BJ (cell line): ENCODE measurements around the gene SLC22A23. TPM values are rescaled to one million over a fixed set of nuclear protein-coding genes. Genes with fewer than 3 reads are reported as not detected.

ENCODE experiments used
- CTCF ChIA-PET: fragments of 350-600 bp; formaldehyde crosslinking; extraction: SDS; loops from one replicate; lab custom pipeline; 2021; ENCODE audit warnings: antibody characterized with exemption, inconsistent platforms; lab: Yijun Ruan, JAX
- POLR2A ChIA-PET: fragments of 300-600 bp; sonication (Branson Sonifier 250); formaldehyde crosslinking; extraction: SDS; loops from one replicate; lab custom pipeline; 2021; ENCODE audit warnings: antibody characterized with exemption; lab: Charles Lee
- DNase-seq: peaks from one replicate; pipeline ENCODE4 v3.0.0-alpha.2; 2011; ENCODE audit warnings: low read depth
- H3K27me3 ChIP-seq: 2 replicates; pipeline ENCODE4 v1.6.0; 2011; ENCODE audit warnings: low read length; ENCODE audit not compliant: control insufficient read depth, insufficient read depth
- H3K36me3 ChIP-seq: 2 replicates; pipeline ENCODE4 v1.5.1; 2011; ENCODE audit warnings: low read length; ENCODE audit not compliant: control insufficient read depth, insufficient read depth
- H3K4me3 ChIP-seq: 2 replicates; pipeline ENCODE4 v1.5.1; 2011; ENCODE audit warnings: low read depth, mild to moderate bottlenecking, control low read depth, low read length
- polyA plus RNA-seq: library from polyadenylated mRNA; depleted of rRNA; stranded (reverse); fragments of >200 nt; gene quantifications from 2 replicates; pipeline ENCODE4 v1.2.3, GENCODE V29; 2011
- TF ChIP-seq, protein P1 (sequence below): IDR thresholded peaks from 2 replicates; pipeline ENCODE4 v1.5.1; 2011; ENCODE audit warnings: low read depth, mild to moderate bottlenecking, control low read depth, inconsistent platforms, low read length, moderate library complexity; ENCODE audit not compliant: insufficient read depth

The SLC22A23 gene
- polyA plus RNA-seq, 1 experiment, result 0.44 TPM

DNA sequence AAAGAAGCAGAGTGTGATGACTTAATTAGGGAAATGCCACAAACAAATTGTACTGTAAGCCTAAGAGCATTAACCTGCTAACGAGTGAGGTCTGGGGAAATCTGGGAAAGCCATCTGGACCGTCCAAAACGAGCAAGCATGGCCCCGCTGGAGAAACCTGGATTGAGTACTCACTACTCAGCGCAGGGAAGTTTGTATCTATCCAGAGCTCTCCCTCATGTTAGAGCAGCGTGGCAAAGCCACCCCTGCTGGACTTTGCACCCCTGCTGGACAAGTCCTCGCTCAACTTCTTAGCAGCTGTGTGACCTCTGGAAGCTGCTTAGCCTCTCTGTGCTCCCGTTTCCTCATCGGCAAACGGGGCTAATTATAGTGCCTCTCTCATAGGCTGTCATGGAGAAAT is 160.8 kb downstream of the SLC22A23 start:
- ChIA-PET POLR2A (interaction anchor here (0.6 kb wide), 2 partner anchors 326 to 354 kb away, joined by 3 to 5 read pairs; no protein-coding TSS in a partner anchor), CTCF (interaction anchor here (0.8 to 1.4 kb wide), 2 partner anchors 14 to 24 kb away, joined by 3 to 4 read pairs; no protein-coding TSS in a partner anchor)
- H3K36me3 ChIP-seq, result no peaks in the 10 kb centered on the region
- DNase-seq, result no peak
- no peak overlapping the region for H3K4me3 ChIP-seq
- H3K27me3 ChIP-seq, result peaks cover 5% of the 10 kb centered on the region
- TF ChIP-seq, protein P1, sequence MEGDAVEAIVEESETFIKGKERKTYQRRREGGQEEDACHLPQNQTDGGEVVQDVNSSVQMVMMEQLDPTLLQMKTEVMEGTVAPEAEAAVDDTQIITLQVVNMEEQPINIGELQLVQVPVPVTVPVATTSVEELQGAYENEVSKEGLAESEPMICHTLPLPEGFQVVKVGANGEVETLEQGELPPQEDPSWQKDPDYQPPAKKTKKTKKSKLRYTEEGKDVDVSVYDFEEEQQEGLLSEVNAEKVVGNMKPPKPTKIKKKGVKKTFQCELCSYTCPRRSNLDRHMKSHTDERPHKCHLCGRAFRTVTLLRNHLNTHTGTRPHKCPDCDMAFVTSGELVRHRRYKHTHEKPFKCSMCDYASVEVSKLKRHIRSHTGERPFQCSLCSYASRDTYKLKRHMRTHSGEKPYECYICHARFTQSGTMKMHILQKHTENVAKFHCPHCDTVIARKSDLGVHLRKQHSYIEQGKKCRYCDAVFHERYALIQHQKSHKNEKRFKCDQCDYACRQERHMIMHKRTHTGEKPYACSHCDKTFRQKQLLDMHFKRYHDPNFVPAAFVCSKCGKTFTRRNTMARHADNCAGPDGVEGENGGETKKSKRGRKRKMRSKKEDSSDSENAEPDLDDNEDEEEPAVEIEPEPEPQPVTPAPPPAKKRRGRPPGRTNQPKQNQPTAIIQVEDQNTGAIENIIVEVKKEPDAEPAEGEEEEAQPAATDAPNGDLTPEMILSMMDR, result no peak

DNA sequence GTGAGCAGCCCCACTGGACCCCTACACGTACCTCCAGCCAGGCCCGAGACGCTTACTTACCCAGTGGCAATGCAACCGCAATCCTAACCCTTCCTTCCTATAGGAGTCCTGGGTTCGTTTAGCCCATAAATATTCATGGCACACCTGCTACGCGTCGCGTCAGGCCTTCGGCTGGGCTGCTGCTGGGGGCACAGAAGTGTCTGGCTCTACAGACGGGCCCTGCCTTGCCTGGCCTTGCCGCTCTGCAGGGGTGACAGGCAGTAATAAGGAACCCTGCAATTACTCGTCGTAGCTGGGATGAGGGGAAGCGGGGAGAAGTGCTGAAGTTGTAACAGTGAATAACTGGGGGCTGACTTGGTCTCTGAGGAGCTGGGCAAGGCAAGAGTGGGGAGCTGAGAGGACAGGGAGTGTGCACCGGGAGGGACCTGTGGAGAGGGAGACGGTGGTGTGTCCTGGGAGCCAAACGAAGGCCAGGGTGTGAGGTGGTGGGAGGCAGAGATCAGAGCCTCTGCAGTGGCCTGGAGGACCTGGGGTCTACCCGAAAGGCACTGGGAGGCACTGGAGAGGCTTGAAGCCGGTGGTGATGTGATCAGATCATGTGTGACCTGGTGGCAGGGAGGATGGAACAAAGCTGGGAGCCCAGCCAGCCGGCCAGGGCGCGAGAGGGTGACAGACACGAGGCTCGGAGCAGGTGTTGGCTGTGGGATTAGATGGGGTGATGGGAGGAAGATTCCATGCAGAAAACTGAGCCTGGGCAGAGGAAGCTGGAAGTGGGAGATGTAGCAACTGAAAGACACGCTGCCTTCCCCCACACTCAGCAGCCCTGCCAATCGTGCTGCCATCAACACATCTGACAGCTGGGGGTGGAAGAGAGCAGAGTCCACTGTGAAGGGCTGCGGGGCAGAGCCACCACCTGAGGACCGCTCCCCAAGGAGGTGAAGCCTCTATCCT is 161.7 kb downstream of the SLC22A23 start:
- Histone ChIP-seq H3K27me3 (peaks cover 6% of the 10 kb centered on the region), H3K4me3 (no peak overlapping the region), H3K36me3 (no peaks in the 10 kb centered on the region)
- TF ChIP-seq, protein P1, result no peak
- DNase-seq, result no peak
- POLR2A ChIA-PET, result interaction anchor here (0.6 kb wide), 1 partner anchor 326 kb away, joined by 5 read pairs; no protein-coding TSS in a partner anchor
- CTCF ChIA-PET, result interaction anchor here (0.8 to 1.4 kb wide), 2 partner anchors 13 to 23 kb away, joined by 3 to 4 read pairs; no protein-coding TSS in a partner anchor

DNA sequence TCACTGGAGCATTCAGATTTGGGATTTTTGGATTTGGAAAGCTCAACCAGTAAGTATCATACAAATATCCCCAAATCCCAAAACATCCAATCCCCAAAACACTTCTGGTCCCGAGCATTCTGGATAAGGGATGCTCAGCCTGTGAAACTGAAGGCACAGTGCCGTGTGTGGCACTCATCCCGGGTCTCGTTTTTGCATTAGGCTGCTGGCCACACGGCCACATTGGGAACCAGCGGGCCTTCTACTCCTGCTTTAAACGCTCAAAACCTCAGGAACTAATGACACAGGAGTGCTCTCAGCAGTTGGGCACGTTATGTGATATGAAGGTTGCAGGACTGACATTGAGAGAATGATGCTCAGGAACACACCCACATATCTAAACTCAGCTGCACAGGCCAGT is 162.5 kb downstream of the SLC22A23 start:
- TF ChIP-seq, protein P1, result no peak
- no peaks in the 10 kb centered on the region for H3K36me3 ChIP-seq
- ChIA-PET POLR2A (no interaction called here), CTCF (no interaction called here)
- no peak for DNase-seq
- H3K4me3 ChIP-seq, result no peak overlapping the region
- H3K27me3 ChIP-seq, result peaks cover 8% of the 10 kb centered on the region

DNA sequence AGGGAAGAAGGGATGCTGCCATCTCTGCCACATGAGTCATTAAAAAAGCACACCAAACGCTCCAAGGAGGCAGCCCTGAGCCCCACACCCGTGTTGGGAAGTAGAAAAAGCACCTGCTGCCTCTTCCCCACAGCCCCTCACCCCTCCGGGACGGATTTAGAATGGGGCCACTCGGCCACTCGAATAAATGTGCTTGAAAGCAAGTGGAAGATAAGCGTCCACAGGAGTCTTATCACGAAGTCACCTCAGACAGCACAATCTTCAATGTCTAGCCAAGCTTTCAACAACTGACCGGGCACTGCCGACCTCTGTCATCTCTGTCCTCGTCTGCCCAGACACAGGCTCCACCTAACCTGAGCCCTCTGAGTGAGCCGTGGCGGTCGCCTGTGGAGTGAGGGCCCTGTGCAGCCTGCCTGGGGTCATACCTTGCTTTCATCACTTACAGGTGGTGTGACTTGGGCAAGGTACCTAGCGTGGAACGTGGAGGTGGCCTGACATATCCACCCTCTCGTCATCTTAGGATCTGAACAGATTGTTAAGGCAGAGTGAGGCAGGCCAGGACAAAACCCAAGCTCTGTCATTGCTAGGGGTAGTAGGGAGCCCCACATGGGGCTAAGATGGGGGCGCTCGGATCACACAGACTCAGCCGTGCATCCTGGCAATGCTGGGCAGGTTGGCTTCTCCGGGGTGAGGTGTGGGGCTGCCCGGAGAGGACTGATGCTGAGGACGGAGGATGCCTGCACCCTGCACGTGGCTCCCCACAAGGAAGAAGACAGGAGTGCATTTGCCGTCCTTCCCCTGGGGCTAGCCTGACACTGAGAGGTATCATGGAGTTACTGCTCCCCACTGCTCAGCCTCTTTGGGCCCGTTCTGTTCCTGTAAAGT is 163.3 kb downstream of the SLC22A23 start:
- DNase-seq, result no peak
- POLR2A ChIA-PET, result no interaction called here
- Histone ChIP-seq H3K36me3 (no peaks in the 10 kb centered on the region), H3K27me3 (peaks cover 8% of the 10 kb centered on the region), H3K4me3 (no peak overlapping the region)
- TF ChIP-seq, protein P1, result no peak
- CTCF ChIA-PET, result no interaction called here
